ENCODE data around the gene GHR. TPM values are rescaled to one million over a fixed set of nuclear protein-coding genes. Genes with fewer than 3 reads are reported as not detected.

The GHR gene
- total RNA-seq, 2 donors from 2014 or later, result 6.4 to 12.8 TPM

- DNase-seq (ENCODE audit: low spot score) (no peak), ATAC-seq (ENCODE audit: insufficient number of reproducible peaks, low FRiP score, low read depth) (no peak)
- TF ChIP-seq, protein P1, sequence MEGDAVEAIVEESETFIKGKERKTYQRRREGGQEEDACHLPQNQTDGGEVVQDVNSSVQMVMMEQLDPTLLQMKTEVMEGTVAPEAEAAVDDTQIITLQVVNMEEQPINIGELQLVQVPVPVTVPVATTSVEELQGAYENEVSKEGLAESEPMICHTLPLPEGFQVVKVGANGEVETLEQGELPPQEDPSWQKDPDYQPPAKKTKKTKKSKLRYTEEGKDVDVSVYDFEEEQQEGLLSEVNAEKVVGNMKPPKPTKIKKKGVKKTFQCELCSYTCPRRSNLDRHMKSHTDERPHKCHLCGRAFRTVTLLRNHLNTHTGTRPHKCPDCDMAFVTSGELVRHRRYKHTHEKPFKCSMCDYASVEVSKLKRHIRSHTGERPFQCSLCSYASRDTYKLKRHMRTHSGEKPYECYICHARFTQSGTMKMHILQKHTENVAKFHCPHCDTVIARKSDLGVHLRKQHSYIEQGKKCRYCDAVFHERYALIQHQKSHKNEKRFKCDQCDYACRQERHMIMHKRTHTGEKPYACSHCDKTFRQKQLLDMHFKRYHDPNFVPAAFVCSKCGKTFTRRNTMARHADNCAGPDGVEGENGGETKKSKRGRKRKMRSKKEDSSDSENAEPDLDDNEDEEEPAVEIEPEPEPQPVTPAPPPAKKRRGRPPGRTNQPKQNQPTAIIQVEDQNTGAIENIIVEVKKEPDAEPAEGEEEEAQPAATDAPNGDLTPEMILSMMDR (IDR thresholded peaks at IDR 0.05), result no peak
- Histone ChIP-seq H3K36me3 (no peaks in the 10 kb centered on the region), H3K9me3 (no peaks in the 10 kb centered on the region), H3K4me3 (no peak overlapping the region), H3K4me1 (ENCODE audit: control insufficient read depth in 1 of 2, low read depth in 2 of 2) (no peaks in the 10 kb centered on the region), H3K27me3 (replicated peaks; ENCODE audit: insufficient read depth) (no peaks in the 10 kb centered on the region), H3K27ac (no peak overlapping the region)
Measured at GRCh38 chr5:42648036-42648435, 224.8 kb downstream of the GHR start.

DNA sequence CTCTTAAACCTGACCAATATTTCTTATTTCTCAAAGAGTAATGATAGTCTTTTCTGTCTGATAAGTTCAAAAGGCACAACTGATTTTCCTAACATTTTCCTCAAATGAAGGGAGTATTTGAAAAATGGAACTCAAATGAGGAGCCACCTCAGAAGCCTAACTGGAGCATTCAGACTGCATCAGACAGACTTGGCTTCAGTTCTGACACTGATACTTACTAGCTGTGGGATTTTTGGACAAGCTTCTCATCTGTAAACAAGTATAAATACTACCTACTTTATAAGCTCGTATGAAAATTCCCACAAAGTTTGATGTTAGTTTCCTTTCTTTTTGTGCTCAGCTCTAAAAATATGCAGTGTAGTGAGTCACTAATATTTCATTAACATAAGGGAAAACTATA is 225.7 kb downstream of the GHR start:
- TF ChIP-seq, protein P1 (IDR thresholded peaks at IDR 0.05), result no peak
- no peaks in the 10 kb centered on the region for H3K36me3 ChIP-seq
- no peak overlapping the region for H3K27ac ChIP-seq
- H3K9me3 ChIP-seq, result no peaks in the 10 kb centered on the region
- DNase-seq (ENCODE audit: low spot score) (no peak), ATAC-seq (ENCODE audit: insufficient number of reproducible peaks, low FRiP score, low read depth) (no peak)
- H3K27me3 ChIP-seq (replicated peaks; ENCODE audit: insufficient read depth), result no peaks in the 10 kb centered on the region
- no peaks in the 10 kb centered on the region for H3K4me1 ChIP-seq (ENCODE audit: control insufficient read depth in 1 of 2, low read depth in 2 of 2)
- no peak overlapping the region for H3K4me3 ChIP-seq

- Histone ChIP-seq H3K27ac (no peak overlapping the region), H3K27me3 (replicated peaks; ENCODE audit: insufficient read depth) (no peaks in the 10 kb centered on the region), H3K4me1 (ENCODE audit: control insufficient read depth in 1 of 2, low read depth in 2 of 2) (no peaks in the 10 kb centered on the region), H3K9me3 (no peaks in the 10 kb centered on the region), H3K4me3 (no peak overlapping the region), H3K36me3 (no peaks in the 10 kb centered on the region)
- DNase-seq (ENCODE audit: low spot score) (no peak), ATAC-seq (ENCODE audit: insufficient number of reproducible peaks, low FRiP score, low read depth) (no peak)
- TF ChIP-seq, protein P1 (IDR thresholded peaks at IDR 0.05), result no peak
Measured at GRCh38 chr5:42650084-42650483, 226.8 kb downstream of the GHR start.

DNA sequence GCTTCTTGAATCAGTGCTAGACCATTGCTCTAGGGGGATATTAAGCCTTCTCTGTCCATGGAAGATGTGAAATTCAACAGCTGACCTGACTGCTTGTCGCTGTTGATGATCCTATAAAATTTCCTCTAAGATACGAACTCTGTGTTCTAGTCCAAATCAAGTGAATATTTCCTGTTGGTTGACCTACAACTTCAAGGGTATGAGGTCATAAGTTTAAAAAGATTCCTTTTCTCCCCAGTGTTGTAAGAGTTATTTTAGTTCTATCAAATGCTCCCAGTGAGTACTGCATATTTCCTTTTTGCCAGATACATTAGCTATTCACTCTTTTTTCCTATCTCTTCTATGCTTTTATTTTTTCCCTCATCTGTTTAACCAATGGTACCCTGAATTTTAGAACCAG is 230.5 kb downstream of the GHR start:
- TF ChIP-seq, protein P1 (IDR thresholded peaks at IDR 0.05), result no peak
- no peaks in the 10 kb centered on the region for H3K36me3 ChIP-seq
- H3K9me3 ChIP-seq, result no peaks in the 10 kb centered on the region
- no peak overlapping the region for H3K4me3 ChIP-seq
- DNase-seq (ENCODE audit: low spot score) (no peak), ATAC-seq (ENCODE audit: insufficient number of reproducible peaks, low FRiP score, low read depth) (no peak)
- H3K4me1 ChIP-seq (ENCODE audit: control insufficient read depth in 1 of 2, low read depth in 2 of 2), result peaks cover 0 to 11% of the 10 kb centered on the region in 2 donors
- no peaks in the 10 kb centered on the region for H3K27me3 ChIP-seq (replicated peaks; ENCODE audit: insufficient read depth)
- H3K27ac ChIP-seq, result no peak overlapping the region

DNA sequence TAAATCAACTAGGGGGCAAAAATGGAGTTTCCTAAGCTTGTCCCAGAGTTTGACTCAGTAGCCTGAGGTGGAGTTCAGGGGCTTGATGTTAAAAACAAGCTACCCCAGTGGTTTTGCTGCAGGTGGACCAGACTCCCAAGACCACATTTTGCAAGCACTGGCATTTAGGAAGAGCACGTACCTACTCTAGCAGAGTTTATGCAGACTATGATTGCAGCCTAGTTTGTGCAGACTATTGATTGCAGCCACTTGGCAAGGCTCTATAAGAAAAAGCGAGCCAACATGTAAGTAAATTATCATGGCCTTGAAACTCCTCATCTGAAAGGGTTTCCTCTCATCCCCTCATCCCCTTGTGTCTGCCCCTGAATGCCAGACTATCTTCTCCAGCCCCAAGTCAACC is 231.4 kb downstream of the GHR start:
- no peak for ATAC-seq (ENCODE audit: insufficient number of reproducible peaks, low FRiP score, low read depth)

More for the DNA sequence above, 231.4 kb downstream of the GHR start:
- Histone ChIP-seq H3K9me3 (no peaks in the 10 kb centered on the region), H3K27ac (no peak overlapping the region), H3K4me1 (ENCODE audit: control insufficient read depth in 1 of 2, low read depth in 2 of 2) (peaks cover 0 to 11% of the 10 kb centered on the region in 2 donors), H3K4me3 (no peak overlapping the region), H3K36me3 (no peaks in the 10 kb centered on the region), H3K27me3 (replicated peaks; ENCODE audit: insufficient read depth) (no peaks in the 10 kb centered on the region)
- TF ChIP-seq, protein P1 (IDR thresholded peaks at IDR 0.05), result no peak
- DNase-seq (ENCODE audit: low spot score), result no peak
